Measurements from ENCODE around the gene ABHD8. TPM values are rescaled to one million over a fixed set of nuclear protein-coding genes. Genes with fewer than 3 reads are reported as not detected.

Gene ABHD8
- total RNA-seq, 1 donor from 2014 or later = 8.5 TPM

DNA sequence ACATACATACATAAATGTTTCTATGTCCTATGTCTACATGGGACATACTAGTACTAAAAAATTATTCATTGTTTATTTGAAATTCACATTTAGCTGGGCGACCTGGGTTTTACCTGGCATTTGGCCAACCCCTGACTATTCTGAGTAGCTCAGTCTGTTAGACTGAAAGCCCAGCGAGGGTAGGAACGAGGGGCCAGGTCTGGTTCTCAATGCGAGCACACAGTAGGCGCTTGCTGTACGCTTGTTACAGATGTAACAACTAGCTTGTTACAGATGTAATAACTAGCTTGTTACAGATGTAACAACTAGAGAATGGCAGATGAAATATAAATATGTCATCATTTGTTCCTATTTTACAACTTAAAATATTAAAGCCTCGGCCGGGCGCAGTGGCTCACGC is 32.4 kb upstream of the ABHD8 start:
- H3K4me3 Mint-ChIP-seq (ENCODE audit: unreplicated experiment) = peak overlapping the region; percentile 89
- peaks cover 19% of the 10 kb centered on the region for H3K4me1 ChIP-seq (ENCODE audit: insufficient read depth, low read length)
- H3K79me2 ChIP-seq (ENCODE audit: insufficient read depth, low read length) = peaks cover 13% of the 10 kb centered on the region
- peaks cover 3% of the 10 kb centered on the region for H3K4me1 Mint-ChIP-seq (ENCODE audit: low read depth, unreplicated experiment)
- TF ChIP-seq EZH2 (IDR thresholded peaks at IDR 0.05; ENCODE audit: insufficient read depth, low read length) = no peak
- TF ChIP-seq, protein P1, sequence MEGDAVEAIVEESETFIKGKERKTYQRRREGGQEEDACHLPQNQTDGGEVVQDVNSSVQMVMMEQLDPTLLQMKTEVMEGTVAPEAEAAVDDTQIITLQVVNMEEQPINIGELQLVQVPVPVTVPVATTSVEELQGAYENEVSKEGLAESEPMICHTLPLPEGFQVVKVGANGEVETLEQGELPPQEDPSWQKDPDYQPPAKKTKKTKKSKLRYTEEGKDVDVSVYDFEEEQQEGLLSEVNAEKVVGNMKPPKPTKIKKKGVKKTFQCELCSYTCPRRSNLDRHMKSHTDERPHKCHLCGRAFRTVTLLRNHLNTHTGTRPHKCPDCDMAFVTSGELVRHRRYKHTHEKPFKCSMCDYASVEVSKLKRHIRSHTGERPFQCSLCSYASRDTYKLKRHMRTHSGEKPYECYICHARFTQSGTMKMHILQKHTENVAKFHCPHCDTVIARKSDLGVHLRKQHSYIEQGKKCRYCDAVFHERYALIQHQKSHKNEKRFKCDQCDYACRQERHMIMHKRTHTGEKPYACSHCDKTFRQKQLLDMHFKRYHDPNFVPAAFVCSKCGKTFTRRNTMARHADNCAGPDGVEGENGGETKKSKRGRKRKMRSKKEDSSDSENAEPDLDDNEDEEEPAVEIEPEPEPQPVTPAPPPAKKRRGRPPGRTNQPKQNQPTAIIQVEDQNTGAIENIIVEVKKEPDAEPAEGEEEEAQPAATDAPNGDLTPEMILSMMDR (IDR thresholded peaks at IDR 0.05; ENCODE audit: insufficient read depth, low read depth, low read length) = no peak
- H3K4me3 ChIP-seq (ENCODE audit: insufficient read depth, low read depth, low read length) = no peak overlapping the region
- no peak overlapping the region for H3K9ac ChIP-seq (ENCODE audit: low read length)
- no peaks in the 10 kb centered on the region for H3K9me3 Mint-ChIP-seq (ENCODE audit: unreplicated experiment)
- H3K27ac ChIP-seq (ENCODE audit: low read depth, low read length) = no peak overlapping the region
- no peaks in the 10 kb centered on the region for H3K27me3 ChIP-seq (ENCODE audit: insufficient read depth, low read length)
- H4K20me1 ChIP-seq (ENCODE audit: insufficient read depth, low read length) = no peaks in the 10 kb centered on the region
- FAIRE-seq = no peak
- H3K36me3 ChIP-seq (ENCODE audit: insufficient read depth, low read length) = no peaks in the 10 kb centered on the region
- H3K4me2 ChIP-seq (ENCODE audit: low read length) = no peak overlapping the region
- peaks cover 5% of the 10 kb centered on the region for H3K36me3 Mint-ChIP-seq (ENCODE audit: low read depth, unreplicated experiment)
- no peaks in the 10 kb centered on the region for H3K9me3 ChIP-seq (ENCODE audit: insufficient read depth, low read depth, low read length)
- peak overlapping the region; percentile 94 for H2AFZ ChIP-seq (ENCODE audit: low read depth, low read length)
- H3K27me3 Mint-ChIP-seq (ENCODE audit: low read depth, unreplicated experiment) = no peaks in the 10 kb centered on the region
- H3K27ac Mint-ChIP-seq (ENCODE audit: unreplicated experiment) = peak overlapping the region; percentile 41
- DNase-seq (ENCODE audit: low read depth) = no peak

DNA sequence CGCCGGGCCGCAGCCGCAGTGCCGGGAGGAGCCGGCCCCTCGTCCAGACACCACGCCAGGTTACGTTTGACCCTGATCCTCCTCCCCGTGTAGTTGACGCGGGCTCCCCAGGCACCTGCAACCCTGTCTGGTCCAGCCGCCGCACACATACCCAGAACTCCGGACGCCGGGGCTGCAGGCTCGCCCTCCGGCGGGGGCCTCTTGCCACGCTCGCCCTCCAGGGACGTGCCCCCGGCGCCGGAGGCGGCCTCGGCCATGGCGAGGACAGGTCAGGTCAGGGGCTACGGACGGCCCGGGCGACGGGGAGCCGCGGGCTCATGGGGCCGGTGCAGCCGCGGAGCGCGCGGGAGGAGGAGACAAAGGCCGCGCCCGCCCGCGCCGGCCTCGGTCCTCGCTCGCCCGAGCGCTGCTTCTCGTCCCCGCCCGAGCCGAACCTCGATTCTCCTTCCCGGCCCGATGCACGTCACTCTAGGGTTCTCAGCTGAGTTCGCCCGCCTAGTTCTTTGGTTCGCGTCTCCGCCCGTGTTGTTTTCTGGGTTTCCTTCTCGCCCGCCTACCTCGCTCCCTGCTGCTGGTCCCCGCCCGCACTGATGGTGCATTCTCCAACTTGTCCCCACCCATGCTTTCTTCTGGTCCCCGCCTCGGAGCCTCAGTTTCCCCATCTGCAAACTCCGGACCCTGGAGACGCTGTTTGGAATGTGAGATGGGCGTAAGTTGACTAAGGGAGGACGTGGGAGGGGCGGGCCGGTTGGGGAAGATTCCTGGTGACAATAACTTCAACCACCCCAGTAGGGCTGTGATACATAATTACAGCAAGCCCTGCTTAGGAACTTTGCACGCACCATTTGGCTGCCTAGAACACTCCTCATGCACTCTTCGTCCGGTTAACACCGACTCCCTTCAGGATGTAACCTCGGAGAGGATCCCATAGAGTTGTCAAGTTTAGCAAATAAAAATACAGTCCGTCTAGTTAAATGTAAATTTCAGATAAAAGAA is 31.5 kb upstream of the ABHD8 start, which contains the start of gene ANO8:
TSS of gene ANO8 (minus strand) at position 442 of the 996 bp plus-strand sequence. CDS start at position 257, 185 bp downstream.
- Histone ChIP-seq H3K27ac (ENCODE audit: low read depth, low read length) (peak within 1 kb of the TSS; percentile 46), H3K79me2 (ENCODE audit: insufficient read depth, low read length) (peaks cover 13% of the 10 kb centered on the region), H3K4me2 (ENCODE audit: low read length) (peak within 1 kb of the TSS; percentile 93), H3K4me3 (ENCODE audit: insufficient read depth, low read depth, low read length) (peak within 1 kb of the TSS; percentile 78), H3K27me3 (ENCODE audit: insufficient read depth, low read length) (no peaks in the 10 kb centered on the region), H3K4me1 (ENCODE audit: insufficient read depth, low read length) (peaks cover 19% of the 10 kb centered on the region), H3K36me3 (ENCODE audit: insufficient read depth, low read length) (no peaks in the 10 kb centered on the region), H2AFZ (ENCODE audit: low read depth, low read length) (peak within 1 kb of the TSS; percentile 94), H4K20me1 (ENCODE audit: insufficient read depth, low read length) (no peaks in the 10 kb centered on the region), H3K9ac (ENCODE audit: low read length) (peak within 1 kb of the TSS; percentile 80), H3K9me3 (ENCODE audit: insufficient read depth, low read depth, low read length) (no peaks in the 10 kb centered on the region)
- peaks cover 3% of the 10 kb centered on the region for H3K4me1 Mint-ChIP-seq (ENCODE audit: low read depth, unreplicated experiment)
- DNase-seq (ENCODE audit: low read depth) = peak; percentile 100
- H3K4me3 Mint-ChIP-seq (ENCODE audit: unreplicated experiment) = peak within 1 kb of the TSS; percentile 89
- peaks cover 7% of the 10 kb centered on the region for H3K36me3 Mint-ChIP-seq (ENCODE audit: low read depth, unreplicated experiment)
- no peaks in the 10 kb centered on the region for H3K9me3 Mint-ChIP-seq (ENCODE audit: unreplicated experiment)
- peak within 1 kb of the TSS; percentile 80 for H3K27ac Mint-ChIP-seq (ENCODE audit: unreplicated experiment)
- no peaks in the 10 kb centered on the region for H3K27me3 Mint-ChIP-seq (ENCODE audit: low read depth, unreplicated experiment)
- no peak for FAIRE-seq
- no peak for TF ChIP-seq EZH2 (IDR thresholded peaks at IDR 0.05; ENCODE audit: insufficient read depth, low read length)
- TF ChIP-seq, protein P1 (IDR thresholded peaks at IDR 0.05; ENCODE audit: insufficient read depth, low read depth, low read length) = no peak

All from astrocyte (in vitro differentiated cells and primary cell).